ENCODE data around the gene FARS2. TPM values are rescaled to one million over a fixed set of nuclear protein-coding genes. Genes with fewer than 3 reads are reported as not detected.

The FARS2 gene
- total and polyA plus RNA-seq, 9 of the 15 experiments (the other 6 are each of a cell fraction or from before 2014, with no cell fraction given): 16.5 to 62.2 (median 27.0) TPM

DNA sequence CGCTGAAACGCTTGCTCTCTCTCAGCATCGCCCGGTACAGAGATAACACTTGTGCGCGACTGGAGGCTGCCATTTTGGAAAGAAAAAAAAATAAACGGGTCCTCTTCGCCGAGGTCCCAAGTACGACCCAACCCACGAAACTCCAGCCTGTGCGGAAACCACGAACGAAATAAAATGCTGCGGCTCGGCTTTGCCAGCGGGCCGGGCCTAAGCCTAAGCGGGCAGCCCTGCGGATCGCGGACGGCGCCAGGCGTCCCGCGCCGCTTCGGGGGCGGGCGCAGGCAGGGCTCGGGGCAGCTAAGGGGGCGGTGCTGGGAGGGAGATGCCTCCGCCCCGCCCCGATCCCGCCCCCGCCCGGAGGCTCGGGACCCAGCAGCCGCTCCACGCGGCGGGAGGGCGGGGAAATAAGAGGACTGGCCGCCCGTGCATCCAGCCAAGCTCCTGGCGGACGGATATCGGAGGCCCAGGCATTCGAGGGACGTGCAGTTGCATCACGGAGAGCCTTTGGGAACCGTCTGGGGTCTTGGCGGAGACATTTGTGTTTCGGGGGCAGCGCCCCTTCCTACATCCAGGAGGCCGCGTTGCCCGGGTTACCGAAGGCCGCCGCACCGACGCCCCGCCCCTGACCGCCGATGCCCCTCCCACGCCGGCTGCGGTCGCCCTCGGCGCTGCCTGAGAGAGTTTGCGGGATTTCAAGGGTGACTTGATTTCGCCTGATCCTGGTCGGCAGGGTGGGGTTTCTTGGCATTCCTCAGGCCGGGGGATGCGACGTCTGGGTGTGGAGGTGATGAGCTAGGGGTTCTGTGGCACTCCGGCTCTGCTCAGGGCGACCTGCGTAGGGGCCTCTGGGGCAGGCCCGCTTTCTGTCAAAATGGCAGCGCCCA lies at the start of gene FARS2, which contains the start of gene LYRM4 (continued):
- TF ChIP-seq ZNF561 (CRISPR knock-in tag; conservative IDR thresholded peaks at IDR 0.05) (no peak), BHLHE40 (IDR thresholded peaks at IDR 0.05; ENCODE audit: low read length) (peak; percentile 29; the same call in 1 of the 2 replicates), FIP1L1 (IDR thresholded peaks at IDR 0.05; ENCODE audit: low read depth, low read length, poor library complexity, severe bottlenecking) (peak; percentile 94), CREM (IDR thresholded peaks at IDR 0.05; ENCODE audit: low read depth) (peak; percentile 55), ATF7 (IDR thresholded peaks at IDR 0.05) (peak; percentile 79), ZBTB34 (CRISPR knock-in tag; IDR thresholded peaks at IDR 0.05) (no peak), ZNF311 (CRISPR knock-in tag; IDR thresholded peaks at IDR 0.05) (no peak), YBX1 (IDR thresholded peaks at IDR 0.05) (no peak), SP1 (CRISPR knock-in tag; IDR thresholded peaks at IDR 0.05) (peak; percentile 96), L3MBTL2 (IDR thresholded peaks at IDR 0.05) (peak; percentile 38; the same call in 1 of the 2 replicates), ARID4B (CRISPR knock-in tag; IDR thresholded peaks at IDR 0.05) (peak; percentile 95), ARID2 (IDR thresholded peaks at IDR 0.05) (no peak), CGGBP1 (CRISPR knock-in tag; IDR thresholded peaks at IDR 0.05) (peak; percentile 45; the same call in 1 of the 2 replicates), DMBX1 (CRISPR knock-in tag; IDR thresholded peaks at IDR 0.05; ENCODE audit: borderline replicate concordance) (no peak), DNMT1 (IDR thresholded peaks at IDR 0.05) (no peak)
- TF ChIP-seq, protein P1, sequence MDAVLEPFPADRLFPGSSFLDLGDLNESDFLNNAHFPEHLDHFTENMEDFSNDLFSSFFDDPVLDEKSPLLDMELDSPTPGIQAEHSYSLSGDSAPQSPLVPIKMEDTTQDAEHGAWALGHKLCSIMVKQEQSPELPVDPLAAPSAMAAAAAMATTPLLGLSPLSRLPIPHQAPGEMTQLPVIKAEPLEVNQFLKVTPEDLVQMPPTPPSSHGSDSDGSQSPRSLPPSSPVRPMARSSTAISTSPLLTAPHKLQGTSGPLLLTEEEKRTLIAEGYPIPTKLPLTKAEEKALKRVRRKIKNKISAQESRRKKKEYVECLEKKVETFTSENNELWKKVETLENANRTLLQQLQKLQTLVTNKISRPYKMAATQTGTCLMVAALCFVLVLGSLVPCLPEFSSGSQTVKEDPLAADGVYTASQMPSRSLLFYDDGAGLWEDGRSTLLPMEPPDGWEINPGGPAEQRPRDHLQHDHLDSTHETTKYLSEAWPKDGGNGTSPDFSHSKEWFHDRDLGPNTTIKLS (IDR thresholded peaks at IDR 0.05; ENCODE audit: borderline replicate concordance, low read depth): peak; percentile 73
- TF ChIP-seq, protein P2, sequence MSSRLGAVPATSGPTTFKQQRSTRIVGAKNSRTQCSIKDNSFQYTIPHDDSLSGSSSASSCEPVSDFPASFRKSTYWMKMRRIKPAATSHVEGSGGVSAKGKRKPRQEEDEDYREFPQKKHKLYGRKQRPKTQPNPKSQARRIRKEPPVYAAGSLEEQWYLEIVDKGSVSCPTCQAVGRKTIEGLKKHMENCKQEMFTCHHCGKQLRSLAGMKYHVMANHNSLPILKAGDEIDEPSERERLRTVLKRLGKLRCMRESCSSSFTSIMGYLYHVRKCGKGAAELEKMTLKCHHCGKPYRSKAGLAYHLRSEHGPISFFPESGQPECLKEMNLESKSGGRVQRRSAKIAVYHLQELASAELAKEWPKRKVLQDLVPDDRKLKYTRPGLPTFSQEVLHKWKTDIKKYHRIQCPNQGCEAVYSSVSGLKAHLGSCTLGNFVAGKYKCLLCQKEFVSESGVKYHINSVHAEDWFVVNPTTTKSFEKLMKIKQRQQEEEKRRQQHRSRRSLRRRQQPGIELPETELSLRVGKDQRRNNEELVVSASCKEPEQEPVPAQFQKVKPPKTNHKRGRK (tag; IDR thresholded peaks at IDR 0.05): no peak
